ENCODE results near the gene ISLR. TPM values are rescaled to one million over a fixed set of nuclear protein-coding genes. Genes with fewer than 3 reads are reported as not detected.

Gene ISLR
- total RNA-seq, 1 experiment from 2014 or later: 0.11 TPM

DNA sequence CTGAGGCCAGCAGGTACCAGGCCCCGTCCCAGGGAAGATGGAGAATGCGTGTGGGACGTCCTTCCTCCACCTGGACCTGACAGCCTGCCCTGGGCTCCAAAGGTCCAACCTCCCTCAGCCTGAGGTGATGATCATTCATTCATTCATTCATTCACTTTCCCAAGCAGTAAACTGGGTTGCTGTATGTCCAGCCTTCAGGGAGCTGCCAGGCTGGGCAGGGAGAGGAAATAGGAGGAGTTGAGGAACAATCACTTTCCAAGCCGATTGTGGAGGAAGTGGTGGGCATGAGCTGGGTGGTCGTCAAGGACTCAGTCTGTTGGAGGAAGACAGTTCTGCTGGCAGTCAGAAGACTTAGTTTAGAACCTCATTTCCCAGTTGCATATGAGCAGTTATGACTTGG, 52.4 kb downstream of the ISLR start:
- Histone ChIP-seq H3K4ac (ENCODE audit: low read depth, low read length) (no peak overlapping the region), H4K8ac (replicated peaks; ENCODE audit: insufficient read length, low read depth, low read length) (no peak overlapping the region), H2BK15ac (ENCODE audit: low read depth, low read length) (no peak overlapping the region), H2AFZ (ENCODE audit: low read length) (no peak overlapping the region), H3K9me3 (ENCODE audit: control insufficient read depth, low read depth, low read length) (no peaks in the 10 kb centered on the region), H3K23me2 (ENCODE audit: insufficient read length, low read depth, low read length, poor library complexity, severe bottlenecking) (peaks cover 5% of the 10 kb centered on the region), H4K20me1 (ENCODE audit: control insufficient read depth, insufficient read depth, insufficient read length) (no peaks in the 10 kb centered on the region), H3K27ac (ENCODE audit: insufficient read length, low read depth, low read length) (no peak overlapping the region), H3K4me2 (ENCODE audit: insufficient read depth, insufficient read length, low read length) (no peak overlapping the region), H4K91ac (ENCODE audit: insufficient read length, low read depth, low read length) (no peak overlapping the region), H2BK120ac (ENCODE audit: low read depth, low read length, poor library complexity, severe bottlenecking) (no peak overlapping the region), H2BK5ac (ENCODE audit: insufficient read length, low read length) (no peak overlapping the region), H3K9ac (ENCODE audit: extremely low read depth, insufficient read length, low read length) (no peak overlapping the region), H3K79me1 (ENCODE audit: insufficient read depth, low read depth, low read length, poor library complexity, severe bottlenecking) (no peaks in the 10 kb centered on the region), H3K14ac (ENCODE audit: insufficient read depth, low read length) (no peak overlapping the region), H4K5ac (ENCODE audit: insufficient read length, low read depth, low read length) (no peak overlapping the region), H3K79me2 (ENCODE audit: insufficient read depth, low read length) (no peaks in the 10 kb centered on the region), H3K56ac (ENCODE audit: insufficient read length, low read depth, low read length) (no peak overlapping the region), H2BK12ac (ENCODE audit: insufficient read length, low read depth, low read length) (no peak overlapping the region), H2BK20ac (ENCODE audit: low read depth, low read length, poor library complexity, severe bottlenecking) (no peak overlapping the region), H3K18ac (ENCODE audit: insufficient read length, low read depth, low read length) (no peak overlapping the region), H3K4me1 (ENCODE audit: insufficient read depth, low read length) (no peaks in the 10 kb centered on the region), H3T11ph (ENCODE audit: low read length) (no peak overlapping the region), H3K23ac (ENCODE audit: insufficient read length, low read depth, low read length) (no peak overlapping the region), H3K27me3 (ENCODE audit: insufficient read depth, low read length) (peaks cover 17% of the 10 kb centered on the region; the same call in 1 of the 2 replicates), H2AK5ac (ENCODE audit: insufficient read length, low read length) (no peak overlapping the region)
- Mint-ChIP-seq H3K27me3 (ENCODE audit: low read depth) (peaks cover 85% of the 10 kb centered on the region), H3K9me3 (peaks cover 0 to 2% of the 10 kb centered on the region in 2 experiments; a peak in 1 of 5 replicates), H3K27ac (no peak overlapping the region), H3K36me3 (ENCODE audit: insufficient read depth in 1 of 3, low read depth in 3 of 3) (peaks cover 0 to 2% (median 0%) of the 10 kb centered on the region in 3 experiments; a peak in 1 of 7 replicates), H3K4me3 (no peak overlapping the region), H3K4me1 (peaks cover 50 to 63% of the 10 kb centered on the region in 2 experiments)
- WGBS (ENCODE audit: extremely low coverage, insufficient read length, low lambda C conversion rate): no CpG with 5 or more reads among the region's 5 CpGs
- no peak for TF ChIP-seq CTCF (conservative IDR thresholded peaks at IDR 0.05)
- DNase-seq: no peak

Other genes starting within 250 kb of the ISLR start
- 6.9 and 9.1 TPM in 2 replicates for gene LOXL1, start 247.2 kb upstream of the ISLR start, total RNA-seq (2021)
- 2.5 and 2.9 TPM in 2 replicates for gene STOML1, start 181.4 kb upstream of the ISLR start, total RNA-seq (2021)
- 23.6 and 24.6 TPM in 2 replicates for gene PML, start 179.0 kb upstream of the ISLR start, total RNA-seq (2021)
- gene GOLGA6A, start 91.2 kb upstream of the ISLR start, total RNA-seq (2021): 0.72 and 0.90 TPM in 2 replicates
- 0.09 TPM in 2 replicates for gene ISLR2, start 43.1 kb upstream of the ISLR start, total RNA-seq (2021)
- 11.2 and 12.8 TPM in 2 replicates for gene STRA6, start 29.1 kb downstream of the ISLR start, total RNA-seq (2021)
- 4.5 and 4.6 TPM in 2 replicates for gene CCDC33, start 62.6 kb downstream of the ISLR start, total RNA-seq (2021)
- gene CYP11A1, start 193.9 kb downstream of the ISLR start, total RNA-seq (2021): 1.7 and 2.3 TPM in 2 replicates

All from H9 (cell line).